SU-DHL-6 (cell line): ENCODE data around the gene CRIM1.

ENCODE experiments used
- H2AFZ ChIP-seq: fragments of 200-600 bp; sonication (generic); 2 replicates; pipeline ENCODE4 v1.6.1; 2014; ENCODE audit warnings: low read depth, mild to moderate bottlenecking, moderate library complexity, mixed read lengths, antibody characterized with exemption, low read length; ENCODE audit not compliant: severe bottlenecking
- H3F3A ChIP-seq: fragments of 200-600 bp; shearing (Covaris generic); 2 replicates; pipeline ENCODE4 v1.6.0; 2016; ENCODE audit warnings: antibody characterized with exemption, mild to moderate bottlenecking; ENCODE audit not compliant: insufficient read depth
- H3K27ac ChIP-seq: fragments of 200-600 bp; sonication (generic); 2 replicates; pipeline ENCODE4 v1.5.1; 2016; ENCODE audit warnings: low read depth, mild to moderate bottlenecking, low read length, moderate library complexity, mixed read lengths
- H3K27me3 ChIP-seq: fragments of 200-600 bp; sonication (generic), shearing (Covaris generic); 2 replicates; pipeline ENCODE4 v1.6.0; 2014; ENCODE audit warnings: mild to moderate bottlenecking, low read length
- H3K36me3 ChIP-seq: fragments of 200-600 bp; sonication (generic); 2 replicates; pipeline ENCODE4 v1.6.1; 2014; ENCODE audit warnings: mild to moderate bottlenecking, low read length, mixed read lengths
- H3K4me2 ChIP-seq: fragments of 300-600, 200-600 bp; shearing (Covaris generic), sonication (generic); 2 replicates; pipeline ENCODE4 v1.6.0; 2014; ENCODE audit warnings: low read length, low read depth, mild to moderate bottlenecking; ENCODE audit not compliant: poor library complexity, severe bottlenecking
- H3K4me3 ChIP-seq: fragments of 200-600 bp; sonication (generic); 2 replicates; pipeline ENCODE4 v1.5.1; 2014; ENCODE audit warnings: antibody characterized with exemption, low read length, mild to moderate bottlenecking, mixed read lengths; ENCODE audit not compliant: insufficient read depth, poor library complexity, severe bottlenecking
- H3K79me2 ChIP-seq: fragments of 200-600 bp; sonication (generic); 2 replicates; pipeline ENCODE4 v1.6.1; 2014; ENCODE audit warnings: mild to moderate bottlenecking, low read length, moderate library complexity; ENCODE audit not compliant: insufficient read depth
- H3K9ac ChIP-seq: fragments of 200-600 bp; sonication (generic); 2 replicates; pipeline ENCODE4 v1.7.0; 2014; ENCODE audit warnings: mild to moderate bottlenecking, low read length
- H3K9me2 ChIP-seq: fragments of 200-600 bp; sonication (generic); replicated peaks from 2 replicates; pipeline ENCODE4 v1.6.1; 2014; ENCODE audit warnings: low read length; ENCODE audit not compliant: insufficient read depth
- H3K9me3 ChIP-seq: fragments of 200-600 bp; sonication (generic); 2 replicates; pipeline ENCODE4 v1.6.1; 2014; ENCODE audit warnings: low read length, mixed read lengths; ENCODE audit not compliant: insufficient read depth
- H4K20me1 ChIP-seq: fragments of 200-600 bp; sonication (generic); 2 replicates; pipeline ENCODE4 v1.6.1; 2014; ENCODE audit warnings: low read depth, mild to moderate bottlenecking, antibody characterized with exemption, low read length, moderate library complexity, mixed read lengths
- EZH2phosphoT487 ChIP-seq: fragments of 200-600 bp; sonication (generic), shearing (Covaris generic); conservative IDR thresholded peaks from 2 replicates; pipeline ENCODE4 v1.6.1; 2018; ENCODE audit warnings: mild to moderate bottlenecking, antibody characterized with exemption, low read length, moderate library complexity, mixed read lengths
- TF ChIP-seq, protein P1 (sequence below): fragments of 200-600 bp; sonication (generic); IDR thresholded peaks from one replicate; pipeline ENCODE4 v1.5.1; 2017; ENCODE audit warnings: antibody characterized with exemption, mild to moderate bottlenecking, low read length, moderate library complexity; ENCODE audit not compliant: insufficient read depth, poor library complexity, severe bottlenecking

CRIM1 gene

GRCh38 chr2:36409335-36409734 is 53.8 kb downstream of the CRIM1 start:
- H3K9ac ChIP-seq: no peak overlapping the region
- no peak overlapping the region for H3K27ac ChIP-seq
- H3K9me3 ChIP-seq: no peaks in the 10 kb centered on the region
- H3K9me2 ChIP-seq: no peaks in the 10 kb centered on the region
- no peaks in the 10 kb centered on the region for H3F3A ChIP-seq
- H3K36me3 ChIP-seq: no peaks in the 10 kb centered on the region
- H3K4me2 ChIP-seq: no peak overlapping the region
- H4K20me1 ChIP-seq: no peaks in the 10 kb centered on the region
- no peaks in the 10 kb centered on the region for H3K27me3 ChIP-seq
- no peak overlapping the region for H2AFZ ChIP-seq
- H3K79me2 ChIP-seq: no peaks in the 10 kb centered on the region
- H3K4me3 ChIP-seq: no peak overlapping the region
- TF ChIP-seq, protein P1, sequence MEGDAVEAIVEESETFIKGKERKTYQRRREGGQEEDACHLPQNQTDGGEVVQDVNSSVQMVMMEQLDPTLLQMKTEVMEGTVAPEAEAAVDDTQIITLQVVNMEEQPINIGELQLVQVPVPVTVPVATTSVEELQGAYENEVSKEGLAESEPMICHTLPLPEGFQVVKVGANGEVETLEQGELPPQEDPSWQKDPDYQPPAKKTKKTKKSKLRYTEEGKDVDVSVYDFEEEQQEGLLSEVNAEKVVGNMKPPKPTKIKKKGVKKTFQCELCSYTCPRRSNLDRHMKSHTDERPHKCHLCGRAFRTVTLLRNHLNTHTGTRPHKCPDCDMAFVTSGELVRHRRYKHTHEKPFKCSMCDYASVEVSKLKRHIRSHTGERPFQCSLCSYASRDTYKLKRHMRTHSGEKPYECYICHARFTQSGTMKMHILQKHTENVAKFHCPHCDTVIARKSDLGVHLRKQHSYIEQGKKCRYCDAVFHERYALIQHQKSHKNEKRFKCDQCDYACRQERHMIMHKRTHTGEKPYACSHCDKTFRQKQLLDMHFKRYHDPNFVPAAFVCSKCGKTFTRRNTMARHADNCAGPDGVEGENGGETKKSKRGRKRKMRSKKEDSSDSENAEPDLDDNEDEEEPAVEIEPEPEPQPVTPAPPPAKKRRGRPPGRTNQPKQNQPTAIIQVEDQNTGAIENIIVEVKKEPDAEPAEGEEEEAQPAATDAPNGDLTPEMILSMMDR: no peak
- no peak for TF ChIP-seq EZH2phosphoT487

GRCh38 chr2:36409935-36410334 is 54.4 kb downstream of the CRIM1 start:
- H3K9ac ChIP-seq: no peak overlapping the region
- no peaks in the 10 kb centered on the region for H3F3A ChIP-seq
- H3K36me3 ChIP-seq: no peaks in the 10 kb centered on the region
- H3K9me3 ChIP-seq: no peaks in the 10 kb centered on the region
- H3K9me2 ChIP-seq: no peaks in the 10 kb centered on the region
- TF ChIP-seq, protein P1: no peak
- no peak for TF ChIP-seq EZH2phosphoT487
- no peak overlapping the region for H3K4me2 ChIP-seq
- no peak overlapping the region for H3K4me3 ChIP-seq
- no peak overlapping the region for H3K27ac ChIP-seq
- H3K79me2 ChIP-seq: no peaks in the 10 kb centered on the region
- H4K20me1 ChIP-seq: no peaks in the 10 kb centered on the region
- H3K27me3 ChIP-seq: no peaks in the 10 kb centered on the region
- no peak overlapping the region for H2AFZ ChIP-seq

- no peaks in the 10 kb centered on the region for H3F3A ChIP-seq
- H3K27ac ChIP-seq: no peak overlapping the region
- no peak for TF ChIP-seq EZH2phosphoT487
- TF ChIP-seq, protein P1: no peak
These were observed 55.1 kb downstream of the CRIM1 start for GRCh38 chr2:36410681-36411080.

More at GRCh38 chr2:36410681-36411080, 55.1 kb downstream of the CRIM1 start:
- H2AFZ ChIP-seq: no peak overlapping the region
- no peaks in the 10 kb centered on the region for H3K79me2 ChIP-seq
- no peaks in the 10 kb centered on the region for H3K36me3 ChIP-seq
- H3K4me2 ChIP-seq: no peak overlapping the region
- no peaks in the 10 kb centered on the region for H4K20me1 ChIP-seq
- no peaks in the 10 kb centered on the region for H3K27me3 ChIP-seq
- H3K9me3 ChIP-seq: no peaks in the 10 kb centered on the region
- no peaks in the 10 kb centered on the region for H3K9me2 ChIP-seq
- H3K9ac ChIP-seq: no peak overlapping the region
- no peak overlapping the region for H3K4me3 ChIP-seq
